GM18951 (cell line): ENCODE data around the gene YPEL3.

Experiments
- POLR2A ChIP-seq: IDR thresholded peaks from 4 replicates; pipeline ENCODE4 v1.6.1; 2011; ENCODE audit warnings: mild to moderate bottlenecking; ENCODE audit not compliant: insufficient read length, insufficient read depth; ENCODE audit errors: extremely low read depth
- in situ Hi-C: fragments of 300-500 bp; cut with MboI; formaldehyde crosslinking; loops from one replicate; pipeline ENCODE4 v1.12.0; 2022; ENCODE audit warnings: low sequenced_read_pairs, mixed read lengths, inconsistent platforms; ENCODE audit not compliant: unreplicated experiment

The YPEL3 gene

DNA sequence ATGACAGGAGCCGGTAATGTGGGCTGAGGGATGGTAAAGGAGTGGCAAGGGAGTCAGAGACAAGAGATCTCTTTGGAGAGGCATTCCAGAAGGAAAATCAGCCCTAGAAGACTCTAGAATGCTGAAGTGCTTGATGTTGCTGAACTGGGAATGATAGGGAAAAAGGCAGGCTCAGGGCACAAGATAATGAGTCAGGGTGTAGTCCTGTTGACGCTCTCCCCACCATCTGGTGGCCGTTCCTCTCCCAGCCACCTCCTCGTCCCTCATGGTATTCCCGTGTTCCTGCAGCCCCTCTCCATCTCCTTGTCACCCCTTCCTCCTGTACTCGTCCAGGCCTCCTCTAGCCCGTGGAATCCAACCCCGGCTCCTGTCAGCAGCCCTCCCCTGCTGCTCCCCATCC is 41.6 kb downstream of the YPEL3 start:
- no peak for TF ChIP-seq POLR2A
- in situ Hi-C loops: no loop called here

DNA sequence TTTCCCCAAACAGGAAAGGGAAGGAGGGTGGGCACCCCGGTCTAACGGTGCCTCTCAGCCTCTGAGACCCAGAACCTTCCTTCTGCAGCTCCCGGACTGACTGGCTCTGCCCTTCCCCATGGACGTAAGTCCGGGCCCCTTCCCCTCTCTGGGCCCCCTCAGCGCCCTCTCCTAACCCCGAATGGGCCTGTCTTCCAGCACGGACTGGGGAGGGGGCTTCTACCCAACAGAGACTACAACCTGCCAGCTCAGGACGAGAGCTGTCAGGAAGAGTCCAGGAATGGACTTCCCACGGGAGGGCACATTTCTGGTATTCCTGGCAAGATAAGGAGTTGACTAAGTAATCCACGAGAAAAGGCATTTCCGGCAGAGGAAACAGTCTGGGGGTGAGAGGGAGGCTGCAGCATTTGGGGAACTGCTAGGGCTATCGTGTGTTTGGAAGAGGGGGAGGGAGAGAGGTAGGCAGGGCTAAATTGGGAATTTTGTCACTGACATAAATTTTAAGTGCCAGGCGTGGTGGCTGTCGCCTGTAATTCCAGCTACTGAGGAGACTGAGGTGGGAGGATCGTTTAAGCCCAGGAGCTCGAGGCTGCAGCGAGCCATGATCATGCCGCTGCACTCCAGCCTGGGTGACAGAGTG is 42.5 kb downstream of the YPEL3 start:
- in situ Hi-C loops: no loop called here
- no peak for TF ChIP-seq POLR2A

- in situ Hi-C loops: no loop called here
Observed at GRCh38 chr16:30052671-30053372, 43.2 kb downstream of the YPEL3 start.

GRCh38 chr16:30051518-30051917 is 44.5 kb downstream of the YPEL3 start:
- in situ Hi-C loops: no loop called here
- TF ChIP-seq POLR2A: no peak

More at GRCh38 chr16:30052671-30053372, 43.2 kb downstream of the YPEL3 start:
- TF ChIP-seq POLR2A: peak; percentile 45

DNA sequence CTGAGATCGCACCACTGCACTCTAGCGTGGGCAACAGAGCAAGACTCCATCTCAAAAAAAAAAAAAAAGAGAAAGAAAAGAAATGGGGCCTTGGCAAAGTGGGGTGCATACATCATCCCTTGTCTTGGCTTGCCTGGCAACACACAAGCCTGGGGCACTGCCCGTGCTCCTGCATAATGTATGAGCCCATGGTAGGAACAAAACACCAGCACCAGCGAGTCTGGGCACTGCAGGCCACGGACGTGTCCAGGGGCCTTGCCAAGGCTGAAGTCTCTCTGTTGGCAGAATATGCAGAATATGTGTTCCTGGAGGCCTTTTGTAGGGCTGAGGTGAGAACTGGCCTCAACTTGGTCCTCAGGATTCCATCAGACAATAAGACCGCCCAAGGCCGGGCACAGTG is 46.1 kb downstream of the YPEL3 start:
- in situ Hi-C loops: loop anchor here (25.0 kb wide), 1 partner anchor 938 kb away; no protein-coding TSS in a partner anchor
- TF ChIP-seq POLR2A: no peak

- in situ Hi-C loops: loop anchor here (25.0 kb wide), 1 partner anchor 934 kb away; no protein-coding TSS in a partner anchor
- TF ChIP-seq POLR2A: no peak
Observed at GRCh38 chr16:30046588-30046987, 49.4 kb downstream of the YPEL3 start.

DNA sequence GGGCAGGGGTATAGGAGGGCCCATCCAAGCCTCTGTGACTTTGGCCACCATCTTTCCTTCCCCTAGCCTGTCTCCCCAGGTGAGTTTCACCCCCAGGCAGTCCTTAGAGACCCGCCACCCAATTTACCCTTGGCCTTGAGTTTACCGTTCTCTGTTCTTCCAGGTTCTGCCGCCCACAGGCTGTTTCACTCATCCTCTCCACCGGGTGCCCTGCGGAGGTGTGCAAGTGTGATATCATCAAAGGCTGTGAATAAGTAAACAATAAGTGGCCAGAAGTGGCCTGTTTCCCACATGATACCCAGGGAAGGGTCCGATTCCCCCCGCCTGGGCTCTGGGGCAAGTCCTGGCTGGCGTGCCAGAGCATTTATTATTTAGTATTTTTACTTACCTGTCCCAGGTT is 49.8 kb downstream of the YPEL3 start:
- no peak for TF ChIP-seq POLR2A
- in situ Hi-C loops: loop anchor here (25.0 kb wide), 1 partner anchor 934 kb away; no protein-coding TSS in a partner anchor
